IMR-90 (cell line): ENCODE measurements around the gene CKAP5.

Source experiments
- CTCF ChIP-seq: conservative IDR thresholded peaks from 2 replicates; pipeline ENCODE4 v1.5.1; 2012; ENCODE audit warnings: mild to moderate bottlenecking, low read depth, low read length, improper control_type of control experiment
- MAZ ChIP-seq: IDR thresholded peaks from 2 replicates; pipeline ENCODE4 v1.6.1; 2012; ENCODE audit warnings: low read depth, mild to moderate bottlenecking, low read length, improper control_type of control experiment, moderate library complexity, borderline replicate concordance
- NFE2L2 ChIP-seq: fragments of 150-350 bp; IDR thresholded peaks from 2 replicates; pipeline ENCODE4 v1.6.1; 2016; ENCODE audit warnings: low read depth, mild to moderate bottlenecking, low read length
- POLR2A ChIP-seq: IDR thresholded peaks from 2 replicates; pipeline ENCODE4 v1.6.1; 2012; ENCODE audit warnings: mild to moderate bottlenecking, low read depth, low read length
- SMC3 ChIP-seq: fragments of 150-350 bp; IDR thresholded peaks from 2 replicates; pipeline ENCODE4 v1.6.1; 2016; ENCODE audit warnings: low read depth, mild to moderate bottlenecking, antibody characterized with exemption, low read length, moderate library complexity

GRCh38 chr11:46837860-46838259 is 8.2 kb downstream of the CKAP5 start:
- no peak for TF ChIP-seq CTCF
- TF ChIP-seq POLR2A = no peak
- TF ChIP-seq NFE2L2 = no peak
- no peak for TF ChIP-seq SMC3
- TF ChIP-seq MAZ = no peak
